Effector CD8-positive, alpha-beta T cell (primary cell): Measurements from ENCODE around the gene MAGEA11.
"Not testable (repeated sequence)": the region's sequence is repeated elsewhere in the genome, so short reads cannot be mapped to it uniquely, and the experiment has no call there.

ENCODE experiments used
- DNase-seq: peaks from one replicate; lab custom pipeline; 2025; lab: John Stamatoyannopoulos, UW

The MAGEA11 gene

DNA sequence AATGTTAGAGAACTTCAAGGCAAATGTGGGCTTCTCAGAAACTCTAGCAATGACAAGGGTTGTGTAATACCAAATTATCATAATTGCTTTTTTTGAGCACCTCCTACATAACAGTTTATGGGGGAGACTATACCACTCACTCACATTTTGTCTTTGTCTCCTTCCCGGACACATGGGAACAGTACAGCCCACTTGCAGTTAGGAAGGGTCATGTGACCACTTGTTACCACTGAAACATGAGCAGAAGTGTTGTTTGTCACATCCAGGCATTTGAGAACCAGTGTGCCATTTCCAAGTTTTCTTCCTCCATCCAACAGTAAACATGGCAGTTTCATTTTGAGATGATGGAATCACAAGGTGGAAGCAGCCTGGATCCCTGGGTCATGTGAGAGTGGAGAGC lies 6.9 kb downstream of the MAGEA11 start:
- DNase-seq, result no peak

DNA sequence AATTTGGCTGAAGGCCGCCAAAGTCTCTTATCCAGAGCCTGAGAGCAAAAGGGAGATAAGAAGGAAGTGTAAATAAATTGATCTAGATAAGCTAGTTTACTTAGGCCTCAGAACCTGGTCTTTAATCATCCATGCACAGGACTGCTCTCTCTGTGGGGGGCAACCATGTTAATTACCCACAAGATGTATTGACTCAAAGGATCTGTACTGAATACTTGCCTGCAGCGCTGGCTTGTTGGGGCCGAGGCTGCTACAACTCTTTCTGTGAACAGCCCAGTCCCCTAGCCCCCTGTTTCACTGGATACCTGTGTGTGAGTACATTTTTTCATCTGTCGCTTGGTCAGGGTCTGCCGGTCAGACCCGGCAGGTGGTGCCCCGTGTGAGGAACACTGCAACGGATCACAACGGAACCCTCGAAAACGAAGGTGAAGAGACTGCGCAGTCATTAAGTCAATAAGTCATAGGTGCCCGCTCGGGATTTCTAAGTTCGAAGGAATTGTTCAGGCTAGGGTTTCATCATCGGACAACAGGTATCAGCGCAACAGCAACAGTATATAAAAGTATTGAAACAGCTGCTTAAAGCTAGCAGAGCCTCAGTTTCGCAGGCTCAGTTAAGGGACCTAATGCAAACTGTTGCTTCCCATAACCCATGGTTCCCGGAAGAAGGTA lies 8.3 kb downstream of the MAGEA11 start:
- DNase-seq, result no peak

DNA sequence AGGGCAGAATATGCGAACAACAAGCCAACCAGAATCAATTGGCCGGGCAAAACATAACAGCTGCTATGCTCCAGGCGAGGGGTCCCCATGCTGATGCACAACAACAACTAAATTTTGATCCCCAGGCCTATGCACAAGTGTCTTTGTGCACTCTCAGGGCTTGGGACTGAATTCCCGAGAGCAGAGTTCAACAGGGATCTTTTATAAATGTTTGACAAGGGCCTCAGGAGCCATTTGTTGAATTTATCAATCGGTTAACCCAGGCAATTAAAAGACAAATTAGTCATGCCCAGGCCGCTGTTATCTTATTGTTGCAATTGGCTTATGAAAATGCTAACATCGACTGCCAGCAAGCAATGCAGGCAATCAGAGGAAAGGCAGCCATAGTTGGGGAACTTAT lies 9.4 kb downstream of the MAGEA11 start:
- DNase-seq, result not testable (repeated sequence)

DNA sequence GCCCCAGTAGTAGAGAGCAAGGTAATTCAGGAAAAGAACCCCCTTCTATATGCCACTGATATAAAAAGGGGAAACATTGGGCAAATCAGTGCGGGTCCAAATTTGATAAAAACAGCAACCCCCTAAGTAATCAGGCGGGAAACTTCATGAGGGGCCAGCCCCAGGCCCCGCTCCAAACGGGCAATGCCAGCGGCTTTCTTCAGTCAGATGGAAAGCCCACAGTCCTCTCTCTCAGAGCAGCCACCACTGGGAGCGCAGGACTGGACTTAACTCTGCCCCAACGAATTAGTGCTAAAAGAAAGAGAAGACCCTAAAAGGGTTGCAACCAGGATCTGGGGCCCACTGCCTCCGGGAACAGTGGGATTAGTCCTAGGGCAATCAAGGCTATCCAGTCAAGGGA lies 9.9 kb downstream of the MAGEA11 start:
- DNase-seq, result no peak

DNA sequence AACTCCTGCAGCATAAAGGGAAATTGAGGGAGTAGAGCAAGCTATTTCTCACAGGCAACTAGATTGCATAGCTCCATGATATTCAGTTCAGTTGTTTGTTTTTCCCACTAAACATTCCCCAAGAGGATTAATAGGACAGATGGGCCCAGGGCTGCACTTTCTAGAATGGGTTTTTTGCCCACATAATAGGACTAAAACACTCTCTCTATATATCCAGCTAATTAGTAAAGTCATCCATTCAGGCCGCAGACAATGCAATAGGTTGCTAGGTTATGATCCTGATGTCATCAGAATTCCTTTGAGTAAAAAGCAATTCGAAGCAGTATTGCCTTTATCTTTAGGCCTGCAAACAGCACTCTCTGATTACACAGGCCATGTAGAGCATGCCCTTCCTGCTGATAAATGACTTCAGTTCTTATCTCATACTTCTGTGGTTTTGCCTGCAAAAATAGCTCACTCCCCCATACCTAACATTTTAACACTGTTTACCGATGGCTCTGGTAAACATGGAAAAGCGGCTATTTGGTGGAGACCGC lies 11.8 kb downstream of the MAGEA11 start:
- DNase-seq, result not testable (repeated sequence)

DNA sequence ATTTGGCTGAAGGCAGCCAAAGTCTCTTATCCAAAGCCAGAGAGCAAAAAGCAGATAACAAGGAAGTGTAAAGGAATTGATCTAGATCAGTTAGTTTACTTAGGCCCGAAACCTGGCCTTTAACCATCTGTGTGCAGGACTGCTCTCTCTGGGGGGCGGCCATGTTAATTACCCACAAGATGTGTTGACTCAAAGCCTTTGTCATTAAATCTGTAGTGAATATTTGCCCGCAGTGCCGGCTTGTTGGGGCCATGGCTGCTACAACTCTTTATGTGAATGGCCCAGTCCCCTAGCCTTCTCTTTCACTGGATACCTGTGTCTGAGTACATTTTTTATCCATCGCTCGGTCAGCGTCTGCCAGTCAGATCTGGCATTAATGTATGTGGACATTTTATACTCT lies 15.4 kb downstream of the MAGEA11 start:
- DNase-seq, result not testable (repeated sequence)

DNA sequence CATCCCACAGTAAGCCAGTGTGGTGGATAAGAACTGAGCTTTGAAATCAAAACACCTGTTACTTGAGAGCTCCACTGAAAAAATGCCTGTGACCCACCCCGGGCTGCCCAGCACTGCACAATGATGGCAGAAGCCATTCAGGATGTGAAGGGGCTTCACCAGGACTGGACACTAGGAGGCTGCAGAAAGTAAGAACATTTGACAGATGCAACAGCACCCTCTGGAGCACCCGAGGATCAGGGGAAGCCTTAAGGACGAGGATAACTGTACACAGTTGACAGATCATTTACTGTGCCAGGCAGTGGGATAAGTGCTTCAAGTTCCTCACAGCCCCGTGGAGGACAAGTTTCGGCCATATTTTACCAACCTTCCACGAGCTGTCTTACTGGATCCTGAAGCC lies 30.4 kb downstream of the MAGEA11 start:
- not testable (repeated sequence) for DNase-seq

DNA sequence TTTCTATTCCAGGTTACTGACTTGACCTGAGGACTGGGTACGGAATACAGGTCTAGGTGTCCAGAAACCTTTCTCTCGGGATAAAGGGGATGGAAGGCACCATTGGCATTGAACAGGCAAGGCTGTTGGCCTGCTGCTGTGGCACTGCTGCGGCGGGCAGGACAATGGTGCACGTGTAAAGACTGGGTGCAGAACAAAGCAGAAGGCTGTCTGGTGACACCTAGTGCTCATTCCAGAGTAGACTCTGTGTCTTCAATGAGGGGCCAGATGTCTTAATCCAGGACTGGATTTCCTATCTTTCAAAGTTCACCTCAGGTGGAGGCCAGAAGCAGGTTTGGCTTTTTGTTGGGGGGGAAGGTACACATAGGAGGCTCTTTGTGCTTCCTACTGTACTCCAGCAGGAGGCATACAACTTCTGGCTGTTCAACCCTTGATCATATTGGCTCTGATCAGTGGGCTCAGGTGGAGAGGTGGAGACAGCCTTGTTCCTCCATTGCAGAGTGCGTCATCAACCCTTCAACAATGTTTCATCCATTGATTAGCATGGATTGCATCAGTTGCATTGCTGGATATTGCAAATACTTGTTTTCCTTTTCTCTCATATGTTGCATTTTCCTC lies 34.6 kb downstream of the MAGEA11 start:
- DNase-seq, result not testable (repeated sequence)

DNA sequence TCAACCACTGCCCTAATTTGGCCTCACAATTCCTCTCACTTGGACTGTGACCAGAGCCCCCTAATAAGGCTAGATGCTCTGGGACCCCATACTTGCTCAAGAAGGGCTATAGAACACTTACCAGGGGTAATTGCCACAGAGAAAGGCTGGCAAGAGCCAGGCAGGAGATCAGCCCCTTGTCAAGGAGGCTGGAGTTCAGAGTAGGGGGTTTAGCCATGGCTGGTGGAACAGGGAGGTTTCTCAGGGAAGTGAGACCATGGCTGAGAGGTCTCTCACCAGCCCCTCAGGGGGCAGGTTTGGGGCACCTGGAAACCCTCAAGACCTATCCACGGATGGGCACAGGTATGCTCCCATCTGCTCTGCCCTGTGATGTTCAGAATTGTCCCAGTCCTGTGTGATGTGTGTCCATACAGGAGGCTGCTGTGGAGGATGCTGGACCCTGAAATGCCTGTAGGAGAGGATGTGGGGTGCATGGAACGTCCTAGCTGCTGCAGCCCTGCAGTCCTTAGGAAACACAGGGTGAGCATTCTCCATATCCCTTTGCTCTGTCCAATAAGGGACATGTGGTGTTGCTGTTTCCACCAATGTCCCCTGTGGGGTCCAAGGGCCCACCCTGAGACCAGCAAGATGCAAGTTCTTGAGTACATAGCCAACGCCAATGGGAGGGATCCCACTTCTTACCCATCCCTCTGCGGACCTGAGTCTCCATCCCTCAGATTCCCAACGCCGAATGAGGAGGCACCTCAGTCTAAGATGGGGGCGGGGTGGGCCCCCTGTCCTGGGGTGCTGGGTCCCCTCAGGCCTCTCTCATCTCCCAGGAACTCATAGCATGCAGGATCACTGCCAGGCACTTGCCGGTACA lies 45.6 kb downstream of the MAGEA11 start:
- no peak for DNase-seq

DNA sequence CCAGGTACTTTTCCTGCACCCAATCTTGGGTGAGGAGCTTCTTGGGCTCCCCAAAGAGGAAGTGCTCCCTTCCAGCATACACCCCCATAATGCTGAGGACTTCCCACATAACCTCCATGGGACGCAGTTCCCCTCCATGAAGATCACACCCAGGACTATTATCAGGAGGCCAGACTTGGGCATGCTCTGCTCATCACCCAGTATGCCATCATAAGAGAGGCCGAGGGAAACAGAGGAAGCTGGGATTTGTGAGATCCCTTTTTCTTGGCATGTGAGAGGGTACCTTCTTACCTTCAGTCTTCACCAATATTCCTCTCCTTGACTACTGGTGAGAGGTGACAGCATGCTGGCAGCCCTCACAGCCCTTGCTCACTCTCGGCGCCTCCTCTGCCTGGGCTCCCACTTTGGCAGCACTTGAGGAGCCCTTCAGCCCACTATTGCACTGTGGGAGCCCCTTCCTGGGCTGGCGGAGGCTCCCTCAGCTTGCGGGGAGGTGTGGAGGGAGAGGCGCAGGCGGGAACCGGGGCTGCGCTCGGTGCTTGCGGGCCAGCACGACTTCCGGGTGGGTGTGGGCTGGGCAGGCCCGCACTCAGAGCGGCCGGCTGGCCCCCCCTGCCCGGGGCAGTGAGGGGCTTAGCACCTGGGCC lies 46.3 kb downstream of the MAGEA11 start:
- DNase-seq, result no peak

DNA sequence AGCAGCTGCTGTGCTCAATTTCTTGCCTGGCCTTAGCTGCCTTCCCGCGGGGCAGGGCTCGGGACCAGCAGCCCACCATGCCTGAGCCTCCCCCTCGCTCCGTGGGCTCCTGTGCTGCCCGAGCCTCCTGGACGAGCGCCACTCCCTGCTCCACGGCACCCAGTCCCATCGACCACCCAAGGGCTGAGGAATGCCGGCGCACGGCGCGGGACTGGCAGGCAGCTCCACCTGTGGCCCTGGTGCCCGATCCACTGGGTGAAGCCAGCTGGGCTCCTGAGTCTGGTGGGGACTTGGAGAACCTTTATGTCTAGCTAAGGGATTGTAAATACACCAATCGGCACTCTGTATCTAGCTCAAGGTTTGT lies 46.8 kb downstream of the MAGEA11 start:
- DNase-seq, result not testable (repeated sequence)

DNA sequence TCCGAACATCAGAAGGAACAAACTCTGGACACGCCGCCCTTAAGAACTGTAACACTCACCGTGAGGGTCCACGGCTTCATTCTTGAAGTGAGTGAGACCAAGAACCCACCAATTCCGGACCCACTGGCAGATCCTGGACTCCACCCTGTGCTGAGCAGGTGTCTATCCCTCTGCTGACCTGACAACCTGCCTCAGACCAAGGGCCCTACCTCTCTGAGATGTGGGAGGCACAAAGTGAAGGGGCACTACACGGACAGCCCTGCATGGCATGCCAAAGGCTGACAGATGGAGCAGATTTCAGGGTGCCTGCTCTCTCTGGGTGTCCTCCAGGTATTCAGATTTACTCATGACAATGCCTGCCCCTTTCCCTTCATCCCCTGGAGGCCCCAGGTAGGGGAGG lies 48.0 kb downstream of the MAGEA11 start:
- DNase-seq, result no peak

DNA sequence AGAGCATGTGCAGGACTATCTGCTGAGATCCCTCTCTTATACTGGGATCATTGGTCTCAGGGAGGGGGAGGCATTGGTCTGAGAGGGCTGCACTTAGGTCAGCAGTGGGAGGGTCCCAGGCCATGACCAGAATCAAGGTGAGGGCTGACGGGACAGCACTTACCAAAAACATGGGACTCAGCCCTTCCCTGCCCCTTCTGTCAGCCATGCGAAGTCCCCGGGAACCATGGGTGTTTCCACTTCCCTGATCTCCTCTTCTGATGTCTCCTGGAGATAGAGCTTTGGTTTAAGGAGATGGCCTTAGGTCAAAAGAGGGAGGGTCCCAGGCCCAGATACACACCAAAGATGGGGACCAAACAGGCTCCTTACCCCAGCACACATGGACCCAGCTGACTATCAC lies 49.1 kb downstream of the MAGEA11 start:
- no peak for DNase-seq

DNA sequence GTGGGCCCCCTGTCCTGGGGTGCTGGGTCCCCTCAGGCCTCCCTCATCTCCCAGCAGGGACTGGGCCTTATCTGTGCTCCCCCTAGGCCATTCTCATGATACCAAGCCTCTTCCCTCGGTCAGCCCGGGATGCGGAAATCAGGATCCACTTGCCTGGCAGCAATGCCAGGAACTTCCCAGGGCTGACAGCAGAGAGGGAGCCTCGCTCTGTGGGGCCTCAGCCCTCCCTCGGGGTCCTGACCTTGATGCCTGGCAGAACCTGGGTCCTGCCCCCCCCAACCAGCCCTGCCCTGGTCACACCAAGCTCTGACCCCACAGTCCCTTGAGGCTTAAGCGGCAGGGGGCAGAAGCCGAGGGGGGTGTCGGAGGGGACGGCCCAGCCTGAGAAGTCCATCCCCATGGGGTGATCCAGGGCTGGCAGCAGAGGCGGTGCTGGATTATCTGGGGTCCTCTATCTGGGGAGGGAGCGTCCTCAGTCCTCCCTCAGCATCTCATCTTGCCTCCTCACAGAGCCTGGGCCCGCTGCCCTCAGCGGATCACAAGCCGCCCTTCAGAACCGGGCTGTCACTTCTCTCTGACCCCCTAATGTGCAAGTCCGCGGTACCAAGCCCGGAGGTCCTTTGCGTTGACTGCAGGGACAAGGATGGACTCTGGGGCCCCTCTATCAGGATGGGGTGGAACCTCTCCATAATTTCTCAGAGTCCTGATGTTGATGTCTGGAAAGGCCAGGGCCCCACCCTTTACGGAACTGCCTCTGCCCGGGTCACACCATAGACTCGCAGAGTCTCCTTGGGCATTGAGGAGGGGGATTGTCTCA lies 50.2 kb downstream of the MAGEA11 start:
- DNase-seq, result not testable (repeated sequence)

DNA sequence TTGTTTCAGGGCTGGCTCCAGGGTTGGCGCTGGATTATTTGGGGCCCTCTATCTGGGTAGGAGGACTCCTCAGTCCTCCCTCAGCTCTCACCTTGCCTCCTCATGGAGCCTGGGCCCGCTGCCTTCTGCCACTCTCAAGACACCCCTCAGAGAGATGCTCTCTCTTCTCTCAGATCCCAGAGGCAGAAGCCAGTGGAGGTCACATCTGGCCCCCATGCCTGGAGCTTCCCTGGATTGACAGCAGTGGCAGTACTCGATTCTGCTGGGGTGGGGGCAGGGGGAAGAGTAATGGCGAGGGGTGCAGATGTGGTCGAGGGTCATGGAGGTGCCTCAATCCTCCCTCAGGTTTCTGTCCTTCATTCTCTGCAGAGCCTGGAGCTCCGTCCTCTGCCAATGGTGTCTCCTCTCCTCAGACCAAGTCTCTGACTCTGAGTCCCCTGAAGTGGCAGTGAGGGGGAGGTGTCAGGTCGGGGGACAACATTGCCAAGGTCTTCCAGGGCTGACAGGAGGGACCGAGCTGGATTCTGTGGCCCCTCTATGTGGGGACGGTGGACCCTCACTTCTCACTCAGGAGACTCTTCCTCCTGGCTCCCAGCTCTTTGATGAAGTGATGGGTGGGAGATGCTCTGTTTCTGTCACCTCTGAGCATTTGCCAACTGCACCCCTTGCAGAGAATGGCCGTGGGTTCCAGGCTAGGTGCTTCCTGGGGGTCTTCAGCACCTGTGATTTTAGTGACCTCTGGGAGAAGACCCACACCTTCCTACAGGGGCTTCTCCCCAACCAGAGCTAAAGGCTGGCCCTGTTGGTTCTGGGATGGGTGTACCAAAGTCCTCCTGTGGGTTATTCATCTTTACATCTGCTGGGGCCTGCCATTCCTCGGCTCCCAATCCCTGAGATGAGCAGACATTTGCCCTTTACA lies 51.1 kb downstream of the MAGEA11 start:
- DNase-seq, result no peak
